Nephron (organoid): ENCODE results near the gene GNG11.

Experiments
- H3K27ac Mint-ChIP-seq, 3 experiments: 2 replicates each; pipeline ENCODE4 v1.8.0; 2020; ENCODE audit warnings: mixed read lengths in 3 of 3, mild to moderate bottlenecking in 2 of 3, moderate library complexity in 1 of 3
- H3K27me3 Mint-ChIP-seq: 2 replicates; pipeline ENCODE4 v1.8.0; 2021; ENCODE audit warnings: low read depth, mild to moderate bottlenecking, moderate library complexity, mixed read lengths
- H3K36me3 Mint-ChIP-seq: 2 replicates; pipeline ENCODE4 v1.8.0; 2020; ENCODE audit warnings: low read depth, mixed read lengths
- H3K4me1 Mint-ChIP-seq: 2 replicates; pipeline ENCODE4 v1.8.0; 2020; ENCODE audit warnings: mixed read lengths
- H3K4me3 Mint-ChIP-seq, 3 experiments: 2 replicates each; pipeline ENCODE4 v1.8.0; 2020; ENCODE audit warnings: mild to moderate bottlenecking in 3 of 3, mixed read lengths in 3 of 3, moderate library complexity in 2 of 3
- H3K9me3 Mint-ChIP-seq: 2 replicates; pipeline ENCODE4 v1.8.0; 2020; ENCODE audit warnings: mixed read lengths
- TF ChIP-seq, protein P1 (sequence below), 3 experiments: fragments of 200-600 bp; sonication (generic); IDR thresholded peaks; one replicate each; pipeline ENCODE4 v1.5.0; 2021; ENCODE audit warnings: antibody characterized with exemption in 3 of 3; ENCODE audit not compliant: unreplicated experiment in 3 of 3

Gene GNG11

DNA sequence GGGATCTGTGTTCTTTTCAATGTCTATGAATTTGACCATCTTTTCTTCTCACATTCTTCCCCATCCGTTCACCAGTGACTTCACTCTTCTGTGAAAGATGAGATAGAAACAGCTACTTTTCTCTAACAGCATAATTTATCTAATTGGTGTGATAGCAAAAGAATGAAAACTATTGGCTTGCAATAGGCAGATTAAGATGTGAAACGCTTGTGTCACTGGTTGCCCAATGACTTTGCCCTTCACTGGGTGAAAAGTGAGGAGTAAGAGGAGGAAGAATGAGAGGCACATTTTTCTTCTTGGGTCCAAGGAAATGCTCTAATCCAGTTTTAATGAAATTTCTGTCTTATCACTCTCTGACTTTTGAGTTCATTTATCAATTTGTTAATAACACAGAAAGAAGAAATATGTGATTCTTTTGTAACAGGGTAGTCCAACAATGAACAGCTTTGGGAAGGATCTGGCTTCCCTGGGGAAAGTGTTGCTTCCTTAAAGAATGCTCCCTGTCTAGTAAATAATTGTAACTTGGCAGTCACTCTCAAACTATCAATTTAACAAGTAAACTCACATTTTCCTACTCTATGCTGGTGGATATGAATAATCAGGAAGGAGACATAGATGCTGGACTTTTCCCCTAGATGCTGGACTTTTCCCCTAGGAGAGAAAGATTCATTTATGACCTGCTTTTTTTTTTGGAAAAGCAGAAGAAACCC, 47.5 kb downstream of the GNG11 start:
- Mint-ChIP-seq H3K36me3 (no peaks in the 10 kb centered on the region), H3K4me1 (no peaks in the 10 kb centered on the region), H3K9me3 (no peaks in the 10 kb centered on the region), H3K27me3 (no peaks in the 10 kb centered on the region), H3K27ac (no peak overlapping the region), H3K4me3 (no peak overlapping the region)
- TF ChIP-seq, protein P1, sequence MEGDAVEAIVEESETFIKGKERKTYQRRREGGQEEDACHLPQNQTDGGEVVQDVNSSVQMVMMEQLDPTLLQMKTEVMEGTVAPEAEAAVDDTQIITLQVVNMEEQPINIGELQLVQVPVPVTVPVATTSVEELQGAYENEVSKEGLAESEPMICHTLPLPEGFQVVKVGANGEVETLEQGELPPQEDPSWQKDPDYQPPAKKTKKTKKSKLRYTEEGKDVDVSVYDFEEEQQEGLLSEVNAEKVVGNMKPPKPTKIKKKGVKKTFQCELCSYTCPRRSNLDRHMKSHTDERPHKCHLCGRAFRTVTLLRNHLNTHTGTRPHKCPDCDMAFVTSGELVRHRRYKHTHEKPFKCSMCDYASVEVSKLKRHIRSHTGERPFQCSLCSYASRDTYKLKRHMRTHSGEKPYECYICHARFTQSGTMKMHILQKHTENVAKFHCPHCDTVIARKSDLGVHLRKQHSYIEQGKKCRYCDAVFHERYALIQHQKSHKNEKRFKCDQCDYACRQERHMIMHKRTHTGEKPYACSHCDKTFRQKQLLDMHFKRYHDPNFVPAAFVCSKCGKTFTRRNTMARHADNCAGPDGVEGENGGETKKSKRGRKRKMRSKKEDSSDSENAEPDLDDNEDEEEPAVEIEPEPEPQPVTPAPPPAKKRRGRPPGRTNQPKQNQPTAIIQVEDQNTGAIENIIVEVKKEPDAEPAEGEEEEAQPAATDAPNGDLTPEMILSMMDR (IDR thresholded peaks at IDR 0.05; ENCODE audit: unreplicated experiment in 3 of 3), result no peak

DNA sequence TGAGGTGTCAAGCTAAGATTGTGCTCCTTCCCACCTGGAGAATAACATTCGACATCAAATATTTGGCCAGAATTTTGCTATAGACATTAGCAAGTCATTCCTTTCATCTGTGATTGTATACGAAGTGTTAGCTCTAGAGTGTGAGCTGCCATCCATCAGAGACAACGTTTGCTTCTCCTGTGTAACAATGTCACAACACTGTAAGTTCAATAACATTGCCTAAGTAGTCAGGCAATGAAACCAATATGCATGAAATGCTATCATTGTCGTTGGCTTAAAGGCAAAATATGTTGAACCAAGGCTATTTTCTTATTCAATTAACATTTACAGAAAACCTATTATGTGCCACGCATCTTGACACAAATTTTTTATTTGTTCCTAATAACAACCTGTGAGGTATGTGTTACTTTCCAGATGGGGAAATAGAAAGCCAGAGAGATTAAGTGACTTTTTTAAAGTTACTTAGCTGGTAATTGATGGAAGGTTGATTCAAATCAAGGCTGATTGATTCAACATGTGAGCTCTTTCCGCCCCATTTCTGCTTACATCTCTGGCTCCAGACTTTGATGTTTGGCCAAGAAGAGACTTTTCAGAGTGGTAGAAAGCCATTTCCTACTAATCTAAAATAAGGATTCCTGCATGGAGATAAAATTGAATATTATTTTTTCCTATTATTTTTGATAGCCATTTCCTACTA, 50.6 kb downstream of the GNG11 start:
- Mint-ChIP-seq H3K9me3 (no peaks in the 10 kb centered on the region), H3K27ac (no peak overlapping the region), H3K4me1 (no peaks in the 10 kb centered on the region), H3K4me3 (no peak overlapping the region), H3K27me3 (no peaks in the 10 kb centered on the region), H3K36me3 (no peaks in the 10 kb centered on the region)
- TF ChIP-seq, protein P1 (IDR thresholded peaks at IDR 0.05; ENCODE audit: unreplicated experiment in 3 of 3), result no peak

DNA sequence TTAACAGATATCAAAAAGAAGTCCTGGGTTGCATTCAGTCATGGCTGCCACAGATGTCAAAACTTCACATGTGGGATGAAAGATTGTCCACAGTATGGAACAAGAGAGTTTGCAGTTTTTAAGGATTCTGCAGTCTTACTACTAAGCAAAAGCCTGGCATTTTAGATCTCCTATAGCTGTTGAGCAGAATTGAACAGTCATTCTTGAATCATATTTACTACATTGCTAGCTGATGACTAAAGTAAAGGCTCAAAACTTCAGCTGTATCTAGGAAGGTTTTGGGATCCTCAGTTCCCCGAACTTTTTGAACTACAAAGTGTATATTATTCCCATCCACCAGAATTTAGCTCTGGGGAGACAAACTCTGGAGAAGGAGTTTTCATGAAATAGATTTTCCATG, 51.6 kb downstream of the GNG11 start:
- TF ChIP-seq, protein P1 (IDR thresholded peaks at IDR 0.05; ENCODE audit: unreplicated experiment in 3 of 3), result no peak
- Mint-ChIP-seq H3K9me3 (no peaks in the 10 kb centered on the region), H3K27ac (no peak overlapping the region), H3K36me3 (no peaks in the 10 kb centered on the region), H3K4me1 (no peaks in the 10 kb centered on the region), H3K4me3 (no peak overlapping the region), H3K27me3 (no peaks in the 10 kb centered on the region)

GRCh38 chr7:93977211-93977950, 55.8 kb downstream of the GNG11 start:
- H3K36me3 Mint-ChIP-seq, result no peaks in the 10 kb centered on the region
- H3K4me1 Mint-ChIP-seq, result peaks cover 5% of the 10 kb centered on the region
- H3K27ac Mint-ChIP-seq, result no peak overlapping the region

More at GRCh38 chr7:93977211-93977950, 55.8 kb downstream of the GNG11 start:
- no peak overlapping the region for H3K4me3 Mint-ChIP-seq
- H3K9me3 Mint-ChIP-seq, result no peaks in the 10 kb centered on the region
- no peaks in the 10 kb centered on the region for H3K27me3 Mint-ChIP-seq
- TF ChIP-seq, protein P1 (IDR thresholded peaks at IDR 0.05; ENCODE audit: unreplicated experiment in 3 of 3), result no peak
